ENCODE results near the gene CADM1.

DNA sequence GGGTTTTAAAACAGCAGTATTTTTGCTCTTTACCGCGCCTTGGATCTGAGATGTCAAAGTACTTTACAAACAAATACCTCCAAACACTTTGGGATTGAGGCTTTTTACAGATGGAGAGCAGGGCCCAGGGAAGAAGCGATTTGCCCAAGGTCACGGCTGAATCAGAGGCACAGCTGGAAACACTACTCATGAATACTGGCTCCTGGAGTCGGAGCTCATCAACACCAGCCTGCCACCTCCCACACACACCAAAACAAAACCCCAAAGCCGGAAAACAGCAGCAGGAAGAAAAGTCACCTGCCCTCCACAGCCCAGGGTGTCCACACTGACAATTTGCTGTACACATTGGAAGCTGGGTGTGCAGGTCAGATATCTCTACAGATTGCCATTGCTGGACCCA is 339.4 kb downstream of the CADM1 start:
- TF ChIP-seq CTCF (IDR thresholded peaks at IDR 0.05) (no peak), EP300 (IDR thresholded peaks at IDR 0.05) (no peak), POLR2A (IDR thresholded peaks at IDR 0.05; ENCODE audit: low read depth) (no peak), POLR2AphosphoS5 (IDR thresholded peaks at IDR 0.05) (no peak)

Measured in esophagus muscularis mucosa (tissue), 4 donors.